NCI-H2196 (cell line): ENCODE measurements around the gene CDC14A.

Experiments used
- DNase-seq: peaks from one replicate; lab custom pipeline; 2025; ENCODE audit not compliant: unreplicated experiment; lab: John Stamatoyannopoulos, UW

Gene CDC14A

GRCh38 chr1:100530880-100531487, 178.7 kb downstream of the CDC14A start:
- no peak for DNase-seq

GRCh38 chr1:100532645-100533044, 180.3 kb downstream of the CDC14A start:
- DNase-seq: no peak

GRCh38 chr1:100535264-100535663, 183.0 kb downstream of the CDC14A start:
- DNase-seq: no peak

- DNase-seq: no peak
Observed at GRCh38 chr1:100536031-100536430, 183.7 kb downstream of the CDC14A start.

- DNase-seq: peak; percentile 37
Observed at GRCh38 chr1:100538913-100539835, 186.9 kb downstream of the CDC14A start.

- peak; percentile 37 for DNase-seq
Observed at GRCh38 chr1:100539836-100540536, 187.7 kb downstream of the CDC14A start.

- no peak for DNase-seq
Observed at GRCh38 chr1:100542285-100542684, 190.0 kb downstream of the CDC14A start.

GRCh38 chr1:100543640-100544039, 191.3 kb downstream of the CDC14A start:
- no peak for DNase-seq

- no peak for DNase-seq
Observed at GRCh38 chr1:100544791-100545190, 192.5 kb downstream of the CDC14A start.

GRCh38 chr1:100545855-100546254, 193.5 kb downstream of the CDC14A start:
- DNase-seq: no peak

GRCh38 chr1:100552031-100552430, 199.7 kb downstream of the CDC14A start:
- no peak for DNase-seq

- DNase-seq: no peak
Observed at GRCh38 chr1:100552922-100553321, 200.6 kb downstream of the CDC14A start.

- no peak for DNase-seq
Observed at GRCh38 chr1:100556181-100556580, 203.9 kb downstream of the CDC14A start.

GRCh38 chr1:100556925-100557605, 204.8 kb downstream of the CDC14A start:
- DNase-seq: no peak

- no peak for DNase-seq
Observed at GRCh38 chr1:100557606-100557953, 205.3 kb downstream of the CDC14A start.

- no peak for DNase-seq
Observed at GRCh38 chr1:100565533-100565932, 213.2 kb downstream of the CDC14A start.

- DNase-seq: no peak
Observed at GRCh38 chr1:100565937-100566699, 213.8 kb downstream of the CDC14A start.

GRCh38 chr1:100567062-100567461, 214.8 kb downstream of the CDC14A start:
- DNase-seq: no peak
